MM.1S (cell line): ENCODE results near the gene SULT1C2.

Experiments
- CTCF ChIP-seq: fragments of 300-600 bp; sonication (generic); IDR thresholded peaks from 2 replicates; pipeline ENCODE4 v1.5.1; 2016; ENCODE audit warnings: antibody characterized with exemption, low read length, mixed read lengths
- EZH2 ChIP-seq: fragments of 300-600 bp; sonication (generic); optimal IDR thresholded peaks from 2 replicates; pipeline ENCODE3; 2017; ENCODE audit warnings: low read depth, mild to moderate bottlenecking, antibody characterized with exemption, low read length, mixed read lengths

GRCh38 chr2:108279468-108279867 is 9.2 kb upstream of the SULT1C2 start:
- TF ChIP-seq CTCF (no peak), EZH2 (no peak)
